H54 (cell line): ENCODE data around the gene LRRK1.

Experiments used
- DNase-seq: peaks from one replicate; pipeline ENCODE4 v3.0.0; 2011; ENCODE audit warnings: low spot score, mixed read lengths; ENCODE audit not compliant: insufficient read length
- FAIRE-seq: peaks from 3 replicates; lab custom pipeline; 2011; peaks lifted over from hg19 to GRCh38; lab: Jason Lieb, UNC
- POLR2A ChIP-seq: IDR thresholded peaks from 2 replicates; pipeline ENCODE4 v1.6.1; 2011; ENCODE audit warnings: low read depth, mild to moderate bottlenecking, low read length

Gene LRRK1

GRCh38 chr15:100885811-100886210 is 33.3 kb upstream of the LRRK1 start:
- FAIRE-seq, result no peak

DNA sequence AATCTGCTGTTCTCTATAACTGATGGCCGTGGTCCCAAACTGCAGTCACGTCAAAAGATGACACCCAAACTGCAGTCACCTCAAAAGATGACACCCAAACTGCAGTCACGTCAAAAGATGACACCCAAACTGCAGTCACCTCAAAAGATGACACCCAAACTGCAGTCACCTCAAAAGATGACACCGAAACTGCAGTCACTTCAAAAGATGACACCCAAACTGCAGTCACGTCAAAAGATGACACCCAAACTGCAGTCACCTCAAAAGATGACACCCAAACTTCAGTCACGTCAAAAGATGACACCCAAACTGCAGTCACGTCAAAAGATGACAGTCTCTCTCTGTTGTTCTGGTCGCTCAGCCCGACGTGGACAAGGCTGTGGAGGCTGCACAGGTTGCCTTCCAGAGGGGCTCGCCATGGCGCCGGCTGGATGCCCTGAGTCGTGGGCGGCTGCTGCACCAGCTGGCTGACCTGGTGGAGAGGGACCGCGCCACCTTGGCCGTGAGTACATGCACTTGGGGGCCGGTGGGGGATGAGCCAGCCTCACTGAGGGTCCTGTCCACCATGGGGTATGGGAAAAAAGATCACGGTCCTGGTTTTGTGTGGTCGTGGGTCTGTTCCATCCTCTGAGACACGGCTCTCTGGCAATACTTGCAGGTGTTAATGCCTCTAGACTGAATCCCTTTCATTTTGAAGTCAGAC is 31.8 kb upstream of the LRRK1 start:
- DNase-seq, result no peak
- TF ChIP-seq POLR2A, result no peak
- no peak for FAIRE-seq

More at GRCh38 chr15:100885811-100886210, 33.3 kb upstream of the LRRK1 start:
- DNase-seq, result no peak
- TF ChIP-seq POLR2A, result no peak

- DNase-seq (no peak), FAIRE-seq (no peak)
- no peak for TF ChIP-seq POLR2A
Measured at GRCh38 chr15:100889385-100890050, 29.6 kb upstream of the LRRK1 start.

- no peak for DNase-seq
- no peak for TF ChIP-seq POLR2A
- FAIRE-seq, result no peak
Measured at GRCh38 chr15:100890051-100890720, 29.0 kb upstream of the LRRK1 start.

DNA sequence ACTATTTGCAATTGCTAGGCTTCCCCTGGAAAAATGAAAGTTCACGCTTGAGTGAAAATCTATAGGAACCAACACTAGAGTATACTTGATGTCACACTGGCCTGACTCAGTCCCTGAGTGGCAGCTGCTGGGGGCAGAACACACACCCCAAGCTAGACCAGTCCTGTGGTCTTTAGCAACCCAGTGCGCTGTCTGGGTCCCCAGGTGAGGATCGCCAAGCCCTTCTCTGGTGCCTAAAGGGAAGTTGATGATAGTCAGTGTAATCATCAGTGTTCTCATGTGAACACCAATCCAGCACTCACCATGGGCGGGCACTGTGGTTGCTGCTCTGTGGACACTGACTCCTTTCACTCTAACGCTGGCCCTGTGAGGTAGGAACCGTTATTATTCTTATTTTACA is 28.3 kb upstream of the LRRK1 start:
- no peak for TF ChIP-seq POLR2A
- FAIRE-seq, result no peak
- DNase-seq, result no peak

- FAIRE-seq, result no peak
- no peak for DNase-seq
- TF ChIP-seq POLR2A, result no peak
Measured at GRCh38 chr15:100891307-100892012, 27.7 kb upstream of the LRRK1 start.

GRCh38 chr15:100892013-100892355 is 27.2 kb upstream of the LRRK1 start:
- TF ChIP-seq POLR2A, result no peak
- DNase-seq (no peak), FAIRE-seq (no peak)

GRCh38 chr15:100893261-100893963 is 25.7 kb upstream of the LRRK1 start:
- FAIRE-seq (no peak), DNase-seq (no peak)
- no peak for TF ChIP-seq POLR2A

DNA sequence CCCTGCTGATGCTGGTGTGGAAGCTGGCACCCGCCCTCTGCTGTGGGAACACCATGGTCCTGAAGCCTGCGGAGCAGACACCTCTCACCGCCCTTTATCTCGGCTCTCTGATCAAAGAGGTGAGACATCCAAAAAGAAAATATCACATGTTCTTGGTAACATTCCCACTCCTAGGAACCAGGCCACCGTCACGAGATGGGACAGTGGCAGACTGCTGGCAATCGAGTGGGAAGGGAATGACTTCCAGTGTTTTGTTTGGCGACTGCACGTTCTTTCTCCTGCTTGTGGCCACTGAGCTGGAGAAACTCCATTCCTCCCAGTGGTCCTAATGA is 25.2 kb upstream of the LRRK1 start:
- TF ChIP-seq POLR2A, result no peak
- DNase-seq (no peak), FAIRE-seq (no peak)

GRCh38 chr15:100895721-100896120 is 23.4 kb upstream of the LRRK1 start:
- no peak for TF ChIP-seq POLR2A
- DNase-seq (no peak), FAIRE-seq (no peak)

DNA sequence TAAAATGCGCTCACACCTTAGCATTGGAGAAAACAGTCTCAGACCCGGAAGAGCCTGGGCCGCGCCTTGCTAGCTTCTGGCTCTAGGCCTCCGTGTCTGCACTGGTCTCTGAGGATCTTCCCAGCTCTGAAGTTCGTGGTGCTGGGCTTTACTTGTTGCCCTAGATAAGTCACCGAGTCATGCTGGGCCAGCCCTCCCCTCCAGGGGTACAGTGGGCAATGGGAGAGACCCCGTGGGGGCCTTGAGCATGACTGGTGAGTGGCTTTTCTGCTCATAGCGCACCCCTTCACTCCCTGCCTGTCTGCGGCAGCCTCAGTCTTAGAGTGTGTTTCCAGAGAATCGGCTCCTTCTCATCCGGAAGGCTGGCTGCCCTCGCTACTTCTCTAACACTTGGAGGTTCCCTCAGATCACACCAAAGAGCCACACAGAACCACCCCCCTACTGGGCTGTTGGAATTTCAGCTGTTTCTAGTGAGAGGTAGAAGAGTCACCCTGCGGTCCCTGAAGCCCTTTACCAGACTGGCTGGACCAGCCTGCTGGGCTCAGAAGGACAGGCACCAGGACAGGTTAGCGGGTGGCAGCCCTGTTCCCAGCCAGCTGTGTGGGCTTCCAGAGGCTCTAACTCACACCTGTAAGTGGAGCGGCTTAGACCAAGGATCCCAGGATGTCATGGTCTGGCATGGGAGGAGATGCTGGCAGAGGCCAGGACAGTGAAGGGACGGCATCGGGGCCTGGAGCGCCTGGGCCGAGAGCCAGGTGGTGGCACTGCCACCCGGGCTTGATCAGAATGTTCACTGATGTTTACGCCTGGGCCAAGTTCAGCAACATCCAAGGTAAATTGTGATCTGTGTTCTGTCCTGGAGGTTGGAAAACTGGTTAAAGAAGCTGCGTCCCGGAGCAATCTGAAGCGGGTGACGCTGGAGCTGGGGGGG is 21.7 kb upstream of the LRRK1 start:
- FAIRE-seq (no peak), DNase-seq (no peak)
- TF ChIP-seq POLR2A, result no peak

- DNase-seq (no peak), FAIRE-seq (no peak)
- TF ChIP-seq POLR2A, result no peak
Measured at GRCh38 chr15:100898152-100898490, 21.0 kb upstream of the LRRK1 start.

DNA sequence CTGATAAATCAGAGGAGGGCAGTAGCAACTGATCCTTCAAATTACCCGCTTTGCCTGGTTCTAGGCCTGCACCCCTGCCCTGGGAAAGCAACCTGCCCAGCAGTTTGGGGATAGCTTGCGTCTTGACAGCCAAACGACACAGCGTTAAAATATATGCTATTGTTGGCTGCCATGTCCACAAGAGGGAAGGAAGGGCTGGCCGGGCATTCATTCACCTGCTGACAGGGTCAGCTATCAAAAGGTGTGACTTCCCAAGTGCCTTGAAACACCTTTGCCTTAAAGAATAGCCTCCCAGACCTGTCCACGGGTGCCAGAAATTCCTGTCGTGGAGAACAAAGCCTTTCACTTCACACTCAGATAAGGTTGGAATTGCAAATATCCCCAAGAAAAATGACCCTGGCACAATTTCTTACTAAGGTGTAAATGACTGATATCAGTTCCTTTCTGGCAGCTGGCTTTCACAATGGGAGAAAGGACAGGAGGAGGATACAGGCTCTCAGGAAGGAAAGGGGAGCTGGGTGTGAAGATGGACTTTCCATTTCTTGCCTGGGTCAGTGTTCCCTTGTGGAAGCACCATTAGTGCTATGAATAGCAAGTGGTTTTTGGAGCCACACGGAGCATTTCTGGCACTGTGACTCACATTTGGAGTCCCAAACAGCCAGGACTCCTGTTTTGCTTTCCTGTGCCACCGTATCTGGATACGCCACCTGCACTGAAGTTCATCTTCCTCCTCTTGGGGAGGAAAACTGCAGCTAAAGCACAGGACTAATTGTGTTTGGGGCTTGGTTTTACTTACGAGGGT is 20.3 kb upstream of the LRRK1 start:
- DNase-seq (no peak), FAIRE-seq (no peak)

More for the DNA sequence above, 20.3 kb upstream of the LRRK1 start:
- TF ChIP-seq POLR2A, result no peak
